ENCODE measurements around the gene BTF3.
A peak's percentile ranks its signal among the peaks of the same experiment; 100 is the strongest.
"Not testable (repeated sequence)": the region's sequence is repeated elsewhere in the genome, so short reads cannot be mapped to it uniquely, and the experiment has no call there.

BTF3 gene

DNA sequence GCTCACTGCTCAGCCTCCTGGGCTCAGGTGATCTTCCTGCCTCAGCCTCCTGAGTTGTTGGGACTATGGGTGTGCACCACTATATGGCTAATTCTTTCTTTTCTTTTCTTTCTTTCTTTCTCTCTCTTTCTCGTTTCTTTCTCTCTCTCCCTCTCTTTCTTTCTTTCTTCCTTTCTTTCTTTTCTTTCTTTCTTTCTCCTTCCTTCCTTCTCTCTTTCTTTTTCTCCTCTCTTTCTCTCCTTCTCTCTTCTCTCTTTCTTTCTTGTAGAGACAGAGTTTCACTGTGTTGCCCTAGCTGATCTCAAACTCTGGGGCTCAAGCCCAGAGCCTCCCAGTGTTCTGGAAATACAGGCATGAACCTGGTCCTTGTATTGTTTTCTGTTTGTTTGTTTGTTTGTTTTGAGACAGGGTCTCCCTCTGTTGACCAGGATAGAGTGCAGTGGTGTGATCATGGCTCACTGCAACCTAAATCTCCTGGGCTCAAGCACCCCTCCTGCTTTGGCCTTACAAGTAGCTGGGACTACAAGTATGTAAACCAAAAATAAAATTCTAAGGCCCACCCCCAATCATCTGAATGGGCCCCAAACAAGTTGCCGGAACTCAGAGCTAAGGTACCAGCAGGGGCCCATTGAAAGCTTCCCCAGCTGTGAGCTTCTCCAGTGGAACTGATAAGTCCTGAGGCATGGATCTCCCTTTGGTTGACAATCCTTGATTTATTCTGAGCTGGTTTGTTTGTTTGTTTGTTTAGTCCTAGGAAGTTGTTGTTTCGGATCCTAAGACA is 11.9 kb upstream of the BTF3 start:
- DNase-seq = no peak

DNA sequence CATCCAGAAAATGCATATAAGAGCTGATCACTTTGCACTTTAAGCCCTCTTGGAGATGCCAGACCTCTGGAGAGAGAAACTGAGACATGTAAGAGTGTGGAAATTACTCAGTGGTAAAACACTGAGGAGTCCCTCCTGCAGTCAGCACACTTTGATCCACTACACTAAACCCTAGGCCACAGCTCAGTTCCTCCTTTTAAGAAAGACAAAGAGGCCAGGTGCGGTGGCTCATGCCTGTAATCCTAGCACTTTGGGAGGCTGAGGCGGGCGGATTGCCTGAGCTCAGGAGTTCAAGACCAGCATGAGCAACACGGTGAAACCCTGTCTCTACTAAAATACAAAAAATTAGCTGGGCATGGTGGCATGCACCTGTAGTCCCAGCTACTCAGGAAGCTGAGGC is 11.0 kb upstream of the BTF3 start:
- DNase-seq = not testable (repeated sequence)

DNA sequence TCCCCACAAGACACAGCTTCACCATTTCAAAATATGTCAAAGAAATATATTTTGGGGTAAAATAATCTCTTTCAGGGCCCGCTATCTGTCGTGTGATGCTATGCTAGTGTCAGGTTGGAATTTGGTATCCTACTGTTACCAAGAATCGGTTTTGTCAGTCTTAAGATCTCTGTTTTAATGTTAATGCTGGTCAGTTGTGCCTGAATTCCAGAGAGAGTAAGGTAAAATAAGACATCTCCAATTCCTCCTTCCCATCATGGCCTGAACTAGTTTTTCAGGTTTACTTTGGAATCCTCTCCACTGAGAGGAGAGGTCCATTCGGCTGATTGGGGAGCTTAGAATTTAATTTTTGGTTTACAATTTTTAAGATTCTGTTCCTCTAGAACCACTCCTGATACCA is 10.4 kb upstream of the BTF3 start:
- DNase-seq = no peak

DNA sequence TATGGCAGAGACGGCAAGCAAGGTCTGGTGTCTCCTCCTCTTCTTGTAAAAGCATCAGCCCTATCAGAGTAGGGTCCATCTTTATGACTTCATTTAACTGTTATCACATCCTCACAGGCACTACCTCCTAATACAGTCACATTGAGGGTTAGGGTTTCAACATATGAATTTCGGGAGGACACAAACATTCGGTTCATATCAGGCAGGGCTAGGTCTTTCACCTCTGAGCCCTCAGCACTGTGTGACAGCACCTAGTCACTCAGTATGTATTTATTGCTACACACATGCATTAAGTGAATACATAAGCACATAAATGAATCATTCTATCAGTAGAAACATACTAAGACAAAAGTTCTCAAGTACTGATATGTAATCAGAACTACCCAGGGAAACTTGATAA is 9.4 kb upstream of the BTF3 start:
- DNase-seq = no peak

DNA sequence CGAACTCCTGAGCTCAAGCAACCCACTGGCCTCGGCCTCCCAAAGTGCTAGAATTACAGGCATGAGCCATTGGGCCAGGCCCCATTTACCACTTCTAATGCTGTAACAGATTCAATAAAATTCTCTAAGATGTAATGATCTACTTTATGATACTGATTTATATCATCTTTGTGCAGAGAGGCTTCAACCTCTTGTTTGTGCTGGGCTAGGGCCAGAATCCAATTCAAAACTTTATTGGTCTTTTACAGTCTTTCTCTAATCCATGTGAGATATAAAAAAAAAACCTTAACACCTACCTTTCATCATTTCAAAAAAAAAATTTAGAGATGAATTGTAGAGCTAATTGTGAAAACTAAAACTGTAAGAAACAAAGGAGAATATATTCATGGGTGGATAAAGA is 8.2 kb upstream of the BTF3 start:
- DNase-seq = no peak

DNA sequence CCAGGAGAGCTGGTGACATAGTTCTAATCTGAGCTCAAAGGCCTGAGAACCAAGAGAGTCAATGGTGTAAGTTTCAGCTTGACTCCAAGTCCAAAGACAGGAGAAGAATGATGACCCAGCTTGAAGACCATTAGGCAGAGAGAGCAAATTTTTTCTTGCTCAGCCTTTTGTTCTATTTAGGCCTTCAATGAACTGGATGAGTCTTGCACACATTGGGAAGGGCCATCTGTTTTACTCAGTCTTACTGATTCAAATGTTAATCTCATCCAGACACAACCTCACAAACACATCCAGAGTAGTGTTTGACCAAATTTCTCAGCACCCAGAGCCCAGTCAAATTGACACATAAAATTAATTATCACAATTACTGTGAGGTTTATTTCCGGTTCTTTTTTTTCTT is 7.1 kb upstream of the BTF3 start:
- DNase-seq = no peak

DNA sequence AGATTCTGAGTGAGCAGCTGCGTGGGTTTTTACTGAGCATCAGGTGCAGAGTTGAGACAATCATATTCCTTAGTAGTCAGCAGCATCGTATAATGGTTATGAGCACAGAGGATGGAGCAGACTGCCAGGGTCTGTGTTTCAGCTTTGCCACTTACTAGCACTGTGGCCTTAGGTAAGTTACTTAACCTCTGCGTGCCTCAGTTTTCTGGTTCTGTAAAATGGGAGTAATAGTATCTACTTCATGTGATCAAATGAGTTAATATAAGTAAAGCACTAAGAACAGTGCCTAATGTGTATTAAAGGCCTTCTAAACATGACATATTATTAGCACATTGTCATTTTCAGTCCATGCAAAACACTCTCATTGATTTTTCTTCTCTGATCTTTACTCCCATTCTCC is 4.8 kb upstream of the BTF3 start:
- no peak for DNase-seq

DNA sequence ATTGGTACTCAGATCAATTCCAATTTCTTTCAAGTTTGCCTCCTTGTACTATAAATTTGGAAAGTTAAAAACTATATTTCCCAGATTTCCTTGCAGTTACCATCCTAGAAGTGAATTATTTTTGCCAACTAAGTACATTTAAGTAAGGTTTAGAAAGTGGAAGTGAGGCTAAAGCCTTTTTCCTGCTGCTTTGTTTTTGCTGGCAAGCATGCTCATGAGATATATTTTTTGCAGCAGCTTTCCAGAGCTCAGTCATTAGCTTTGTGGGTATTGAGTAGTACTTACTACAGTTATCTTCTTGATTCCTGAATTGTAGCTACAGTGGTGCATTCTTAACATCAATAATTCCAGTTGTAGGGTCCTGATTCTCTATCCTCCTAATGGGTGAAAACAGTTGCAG is 3.5 kb upstream of the BTF3 start:
- DNase-seq = no peak

DNA sequence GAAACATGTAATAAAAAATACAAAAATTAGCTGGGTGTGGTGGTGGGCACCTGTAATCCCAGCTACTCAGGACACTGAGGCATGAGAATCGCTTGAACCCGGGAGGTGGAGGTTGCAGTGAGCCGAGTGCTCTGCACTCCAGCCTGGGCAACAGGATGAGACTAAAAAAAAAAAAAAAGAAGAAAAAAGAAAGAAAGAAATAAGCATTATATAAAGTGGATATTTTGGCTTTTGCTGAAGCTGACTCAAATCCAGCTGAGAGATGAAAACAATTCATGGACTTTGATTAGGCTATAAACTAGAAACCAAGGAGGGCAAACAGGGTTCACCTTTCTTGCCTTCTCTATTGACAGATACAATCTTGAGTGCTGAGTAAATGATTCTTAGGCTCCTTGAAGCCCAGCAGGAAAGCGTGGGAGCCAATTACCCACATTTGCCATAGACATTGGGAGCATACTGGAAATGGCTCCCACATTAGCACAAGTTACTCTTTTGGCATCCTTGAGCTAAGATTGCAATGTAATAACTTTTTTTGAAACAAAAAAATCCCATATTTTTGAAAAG is 2.4 kb upstream of the BTF3 start:
- DNase-seq = no peak

DNA sequence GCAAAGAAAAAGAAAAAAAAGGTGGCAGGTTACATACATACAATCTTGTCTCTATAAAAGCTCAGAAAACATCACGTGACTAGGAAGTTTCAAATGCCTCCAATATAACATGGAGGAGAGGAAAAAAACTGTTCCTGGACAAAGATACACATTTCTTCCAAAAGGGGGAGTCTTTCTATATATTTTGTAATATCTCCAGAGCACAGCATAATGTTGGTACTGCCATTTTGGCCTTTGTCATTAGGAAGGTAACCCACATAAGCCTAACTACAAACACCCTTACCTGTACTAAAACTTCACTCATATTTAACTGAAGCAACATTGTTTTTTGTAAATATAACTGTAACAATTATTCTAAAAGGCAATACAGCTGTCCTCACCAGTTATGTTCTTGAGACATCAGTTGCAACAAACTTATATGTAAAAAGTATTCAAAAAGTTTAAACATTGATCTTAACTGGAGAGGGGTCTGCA is 1.2 kb upstream of the BTF3 start:
- peak; percentile 72 for DNase-seq

DNA sequence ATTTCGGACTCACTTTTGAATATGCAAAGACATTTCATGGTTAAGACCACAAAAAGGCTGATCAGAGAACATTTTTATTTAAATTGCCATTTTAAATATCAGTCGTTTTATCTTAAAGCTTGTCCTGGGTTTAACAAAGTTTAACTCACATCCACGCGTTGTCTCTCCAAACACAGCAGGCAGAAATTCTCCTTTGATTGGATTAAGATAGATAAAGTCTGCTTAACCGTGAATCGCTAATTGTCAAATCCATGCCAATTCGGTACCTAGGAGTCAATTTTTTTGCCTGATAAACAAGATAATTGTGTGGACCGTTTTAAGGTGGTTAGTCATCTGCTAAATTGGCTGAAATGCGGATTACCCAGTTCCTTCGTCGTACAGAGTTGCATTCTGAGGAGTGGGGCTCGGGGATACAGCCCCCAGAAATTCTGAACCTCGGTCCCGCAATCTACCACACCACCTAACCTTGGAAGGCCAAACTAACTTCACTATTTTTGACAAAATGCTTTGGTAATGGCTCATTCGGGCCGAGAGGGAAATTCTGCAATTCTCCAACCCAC is 665 bp upstream of the BTF3 start:
- DNase-seq = no peak

DNA sequence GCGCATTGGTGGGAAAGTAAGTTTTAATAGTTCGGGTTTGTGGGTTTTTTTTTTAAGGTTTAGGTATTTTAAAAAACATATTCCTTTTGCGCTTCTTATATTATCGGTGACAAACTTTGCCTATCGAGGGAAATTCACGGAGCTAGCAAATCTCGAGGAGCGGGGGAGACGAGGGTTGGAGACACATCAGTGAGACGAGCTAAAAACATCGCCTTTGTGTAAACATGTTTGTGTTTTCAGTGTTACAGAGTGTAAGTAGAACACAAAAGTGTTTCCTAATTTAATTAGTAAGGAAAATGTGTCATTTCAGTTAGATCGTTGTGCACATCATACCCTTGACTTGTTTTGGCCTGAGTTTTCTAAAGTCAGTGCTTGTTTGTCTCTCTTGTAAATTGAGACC is 945 bp downstream of the BTF3 start:
- no peak for DNase-seq

DNA sequence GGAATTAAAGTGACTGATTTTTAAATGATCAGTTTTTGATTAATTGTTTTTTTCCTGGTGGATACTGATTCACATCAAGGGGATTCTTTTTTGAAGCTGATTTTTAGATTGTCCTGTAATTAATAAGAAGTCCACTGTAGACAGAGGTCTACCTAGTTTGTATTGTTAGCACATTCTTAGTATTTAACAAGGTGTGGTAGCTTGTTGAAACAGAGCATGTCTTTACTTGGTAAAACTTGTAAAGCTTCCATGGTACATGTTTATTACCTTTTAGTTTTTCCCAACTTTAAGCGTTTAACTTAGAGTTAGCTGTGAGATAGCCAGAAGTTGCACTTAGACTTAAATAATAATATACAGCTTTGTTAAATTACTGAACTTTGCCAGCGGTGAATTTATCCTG is 1.5 kb downstream of the BTF3 start:
- no peak for DNase-seq

DNA sequence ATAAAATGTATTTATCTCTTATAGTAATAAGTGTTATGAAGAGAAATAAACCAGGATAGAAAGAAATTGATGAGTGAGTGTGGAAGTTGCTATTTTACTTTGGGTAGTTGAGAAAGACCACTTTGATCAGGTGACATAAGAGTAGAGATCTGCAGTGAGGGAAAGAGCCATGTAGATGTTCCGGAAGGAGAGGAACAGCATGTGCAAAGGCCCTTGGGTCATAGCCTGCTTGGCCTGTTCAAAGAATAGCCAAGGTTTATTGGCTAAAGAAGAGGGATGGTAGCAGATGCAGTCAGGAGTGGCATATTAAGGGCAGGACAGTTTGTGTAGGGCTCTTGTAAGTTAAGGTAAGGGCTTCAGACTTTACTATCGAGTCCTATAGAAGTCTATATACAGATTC is 3.2 kb downstream of the BTF3 start:
- DNase-seq = no peak

DNA sequence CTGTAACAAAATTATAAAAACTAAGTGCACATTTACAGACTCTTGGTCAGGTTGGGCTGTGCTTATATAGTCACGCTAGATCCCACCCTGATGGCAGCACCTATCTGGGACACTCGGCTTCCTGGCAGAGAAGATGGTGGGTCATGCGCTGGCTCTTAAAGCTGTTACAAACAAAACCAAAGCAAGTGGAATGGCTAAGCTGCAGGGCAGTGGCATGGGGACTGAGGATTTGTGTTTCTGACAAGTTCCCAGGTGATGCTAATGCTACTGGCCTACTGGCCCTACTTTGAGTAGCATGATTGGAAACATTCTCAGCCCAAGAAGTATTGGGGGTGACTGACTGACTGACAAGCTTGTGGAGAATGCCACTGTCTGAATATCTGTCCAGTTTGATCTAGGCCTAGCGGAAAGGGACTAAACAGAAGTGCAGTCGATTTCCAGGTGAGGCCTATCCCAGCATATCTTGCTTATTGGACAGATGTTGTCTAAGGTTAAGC is 8.3 kb downstream of the BTF3 start:
- no peak for DNase-seq

DNA sequence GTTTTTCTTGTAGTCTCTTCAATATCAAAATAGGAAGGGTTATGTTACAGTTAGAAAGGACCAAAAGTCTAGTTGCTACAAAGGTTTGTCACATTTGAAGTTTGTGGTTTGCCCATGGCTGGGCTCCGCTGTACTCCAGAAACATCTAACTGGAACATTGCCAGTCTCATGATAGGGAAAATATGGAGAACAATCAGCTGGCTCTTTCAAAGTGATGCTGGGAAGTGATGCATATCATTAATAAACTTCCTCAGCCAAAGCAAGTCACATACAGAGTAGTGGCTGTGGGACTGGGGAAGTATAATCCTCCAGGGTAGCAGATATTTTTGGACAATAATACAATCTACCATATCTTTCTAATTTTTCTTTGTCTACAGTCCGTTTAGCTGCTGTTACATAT is 8.8 kb downstream of the BTF3 start:
- no peak for DNase-seq

DNA sequence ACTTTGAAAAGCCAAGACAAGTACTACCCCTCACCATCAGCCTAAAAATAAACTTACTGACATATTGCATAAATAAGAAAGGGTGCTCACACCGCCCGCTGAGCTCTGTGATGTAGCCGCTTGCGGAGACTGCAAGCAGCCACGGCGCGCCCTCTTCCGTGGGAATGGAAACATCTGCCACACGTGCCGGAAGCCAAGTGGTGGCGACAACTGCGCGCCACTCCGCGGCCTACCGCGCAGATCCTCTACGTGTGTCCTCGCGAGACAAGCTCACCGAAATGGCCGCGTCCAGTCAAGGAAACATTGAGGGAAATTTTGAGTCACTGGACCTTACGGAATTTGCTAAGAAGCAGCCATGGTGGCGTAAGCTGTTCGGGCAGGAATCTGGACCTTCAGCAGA is 10.3 kb downstream of the BTF3 start:
- DNase-seq = not testable (repeated sequence)

DNA sequence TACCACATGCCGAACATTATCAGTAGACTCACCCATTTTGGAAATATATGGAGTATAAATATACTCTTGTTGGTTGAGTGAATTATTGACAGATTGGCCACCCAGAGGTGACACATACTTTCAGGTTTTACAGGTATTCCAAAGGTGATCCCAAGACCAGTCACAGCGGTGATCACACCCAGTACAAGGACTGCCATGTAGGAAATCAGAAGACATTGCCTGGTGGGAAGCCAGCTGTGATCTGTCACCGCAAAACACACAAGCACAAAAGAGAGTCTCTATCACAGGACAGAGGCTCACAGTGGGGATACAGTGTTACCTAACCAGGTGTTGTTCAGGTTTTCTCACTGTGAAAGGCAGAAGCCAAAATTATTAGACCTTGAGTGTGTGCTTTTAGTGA is 15.8 kb downstream of the BTF3 start:
- peak; percentile 2 for DNase-seq

DNA sequence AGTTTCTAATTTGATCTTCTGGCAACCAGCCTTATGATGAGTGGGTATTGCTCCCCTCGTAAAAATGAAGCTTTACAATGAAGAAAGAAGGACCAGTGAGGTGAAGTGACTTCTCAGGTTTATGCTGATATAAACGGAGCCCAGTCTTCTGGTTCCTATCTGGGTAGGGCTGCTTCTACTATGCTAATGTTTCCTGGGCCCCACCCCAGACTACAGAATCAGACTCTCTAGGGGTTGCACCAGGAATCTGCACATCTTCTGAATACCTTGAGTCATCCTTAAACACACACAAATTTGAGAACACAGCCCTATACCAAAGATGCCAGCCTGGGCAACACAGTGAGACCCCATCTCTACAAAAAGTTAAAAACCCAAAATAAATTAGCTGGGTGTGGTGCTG is 16.2 kb downstream of the BTF3 start:
- no peak for DNase-seq

DNA sequence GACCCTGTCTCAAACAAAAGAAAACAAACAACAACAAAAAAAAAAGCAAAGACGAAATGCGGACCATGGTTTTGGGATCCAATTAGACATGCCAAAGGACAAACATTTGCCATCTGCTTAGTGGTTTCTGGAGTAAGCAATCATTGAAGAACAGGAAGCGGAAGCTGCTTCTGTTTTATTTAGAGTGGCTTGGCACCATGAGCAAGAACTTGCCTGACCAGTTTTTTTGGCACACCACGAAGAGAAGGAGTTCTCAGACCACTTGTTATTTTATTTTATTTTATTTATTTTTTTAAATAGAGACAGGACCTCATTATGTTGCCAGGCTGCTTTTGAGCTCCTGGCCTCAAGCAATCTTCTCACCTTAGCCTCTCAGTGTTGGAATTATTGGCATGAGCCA is 17.0 kb downstream of the BTF3 start:
- peak; percentile 65 for DNase-seq

DNA sequence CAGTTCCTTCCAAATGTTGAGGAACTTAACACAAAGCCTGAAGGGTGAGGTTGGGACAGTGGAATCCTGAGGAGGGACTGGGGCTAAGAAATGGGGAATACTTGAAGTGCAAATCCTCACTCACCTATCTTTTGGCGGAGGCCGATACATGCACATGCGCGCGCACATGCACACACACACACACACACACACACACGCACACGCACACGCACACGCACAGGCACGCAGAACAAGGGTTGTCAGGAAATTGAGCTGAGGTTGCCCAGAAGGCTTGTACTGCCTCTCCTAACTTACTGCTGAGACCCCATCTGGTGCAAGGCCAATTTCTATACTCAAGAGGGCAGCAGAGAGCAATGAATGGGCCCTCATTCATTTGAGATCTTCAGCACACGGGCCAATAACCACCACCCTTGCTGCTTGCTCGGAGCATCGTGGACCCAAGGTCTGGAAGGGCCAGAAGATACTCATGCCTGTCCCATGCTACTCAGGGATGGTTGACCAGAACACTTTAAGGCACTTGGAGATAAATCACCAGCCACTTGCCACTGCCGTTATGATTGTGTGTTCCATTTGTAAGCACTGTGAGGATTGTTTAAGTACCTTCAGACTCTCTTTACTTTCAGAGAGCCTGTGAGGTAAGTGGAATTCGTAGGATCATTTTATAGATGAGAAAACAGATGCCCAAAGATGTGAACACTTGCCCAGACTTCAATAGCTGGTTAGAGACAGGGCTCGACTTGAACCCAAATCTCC is 21.5 kb downstream of the BTF3 start:
- DNase-seq = peak; percentile 73

DNA sequence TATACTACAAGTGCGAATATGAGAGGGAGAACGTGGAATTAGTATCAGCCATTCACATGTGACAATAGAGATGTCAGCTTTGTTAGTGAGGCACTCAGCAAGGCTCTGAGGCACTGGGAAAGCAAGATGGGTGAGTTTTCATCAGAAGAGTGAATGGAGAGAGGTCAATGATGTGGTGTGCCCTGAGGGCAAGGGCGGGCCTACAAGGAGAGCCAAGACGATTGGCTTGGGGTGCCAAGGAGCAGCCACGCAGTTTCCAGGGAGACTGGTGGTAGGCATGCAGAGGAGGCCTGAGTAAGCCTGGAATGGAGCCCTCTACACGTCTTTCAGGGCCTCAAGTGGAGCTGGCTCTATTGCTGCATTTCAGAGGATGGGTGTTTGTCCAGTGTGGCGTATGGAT is 24.7 kb downstream of the BTF3 start:
- no peak for DNase-seq

DNA sequence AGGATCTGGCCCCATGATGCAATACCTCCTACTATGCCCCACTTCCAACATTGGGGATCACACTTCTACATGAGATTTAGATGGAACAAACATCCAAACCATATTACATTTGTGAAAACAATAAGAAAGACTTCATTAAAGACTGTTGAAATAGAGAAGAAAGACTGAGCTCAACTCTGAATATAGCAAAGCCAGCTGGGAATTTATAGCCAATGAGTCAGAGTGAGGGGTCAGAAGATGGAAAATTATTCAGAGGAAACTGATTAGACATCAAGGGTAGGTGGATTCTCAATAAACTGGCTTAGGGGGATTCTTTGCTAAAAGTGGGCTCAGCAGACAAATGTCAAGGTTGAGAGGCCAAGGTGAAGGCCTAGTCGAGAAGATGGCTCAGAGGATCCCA is 25.6 kb downstream of the BTF3 start:
- no peak for DNase-seq

All from NCI-H345 (cell line).